ENCODE results near the gene ELOVL5. TPM values are rescaled to one million over a fixed set of nuclear protein-coding genes. Genes with fewer than 3 reads are reported as not detected.
A peak's percentile ranks its signal among the peaks of the same experiment; 100 is the strongest.

Gene ELOVL5
- total RNA-seq, 2 experiments from 2014 or later = 157 to 162 TPM

DNA sequence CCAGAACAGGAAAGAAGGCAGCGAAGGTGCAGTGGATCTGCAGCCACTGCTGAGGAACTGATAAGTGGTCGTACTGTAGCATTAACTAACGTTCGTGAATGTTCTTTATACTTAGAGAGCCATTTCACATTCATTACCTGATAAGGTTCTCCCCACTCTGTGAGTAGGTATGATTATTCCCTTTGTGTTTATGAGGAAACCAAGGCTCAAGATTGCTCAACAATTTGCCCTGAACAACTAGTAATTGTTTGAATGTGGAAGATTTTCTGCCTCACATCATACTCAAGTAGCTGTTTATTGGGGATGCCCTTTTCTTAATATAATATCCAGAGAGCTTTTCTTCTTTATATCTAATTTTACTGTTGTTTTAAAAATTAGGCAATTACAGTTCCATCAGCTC is 24.9 kb upstream of the ELOVL5 start:
- Mint-ChIP-seq H3K27me3 (peaks cover 27% of the 10 kb centered on the region), H3K9me3 (no peaks in the 10 kb centered on the region), H3K27ac (no peak overlapping the region), H3K4me3 (no peak overlapping the region), H3K4me1 (no peaks in the 10 kb centered on the region), H3K36me3 (ENCODE audit: low read depth) (no peaks in the 10 kb centered on the region)
- CTCF ChIA-PET = interaction anchor here (0.6 kb wide), 1 partner anchor 268 kb away, joined by 3 read pairs; no protein-coding TSS in a partner anchor
- POLR2A ChIA-PET = interaction anchor here (1.2 kb wide), 1 partner anchor 26 kb away, joined by 3 read pairs; no protein-coding TSS in a partner anchor
- no peak for DNase-seq

DNA sequence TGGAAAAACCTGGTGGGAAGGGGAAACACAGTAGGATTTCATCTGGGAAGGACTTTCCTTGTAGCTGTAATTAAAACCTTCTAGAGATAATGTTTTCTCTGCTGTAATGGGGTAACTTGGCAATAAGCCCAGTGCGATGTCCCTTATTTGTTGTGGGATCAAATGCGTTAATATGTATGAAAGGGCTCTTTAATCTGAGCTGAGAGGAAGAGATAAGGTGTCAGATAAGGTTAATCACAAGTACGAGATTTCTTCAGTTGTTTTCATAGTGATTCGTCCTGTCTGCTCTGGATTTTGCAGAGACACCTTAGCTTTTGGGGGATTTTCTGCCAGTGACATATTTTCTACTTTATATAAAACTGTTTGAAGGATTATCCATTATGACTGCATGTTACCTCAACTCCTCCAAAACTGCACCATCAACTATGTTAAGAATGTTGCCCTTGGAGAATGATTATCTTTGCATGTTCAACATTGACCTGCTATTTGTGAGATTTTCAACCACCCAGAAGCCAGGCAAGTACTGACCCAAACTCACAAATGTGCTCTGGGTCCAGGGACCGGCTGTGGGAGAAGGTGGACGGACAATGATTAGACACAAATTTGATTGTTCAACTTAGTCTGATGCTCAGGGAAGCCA is 21.2 kb upstream of the ELOVL5 start:
- peaks cover 5% of the 10 kb centered on the region for H3K9me3 Mint-ChIP-seq
- CTCF ChIA-PET = no interaction called here

DNA sequence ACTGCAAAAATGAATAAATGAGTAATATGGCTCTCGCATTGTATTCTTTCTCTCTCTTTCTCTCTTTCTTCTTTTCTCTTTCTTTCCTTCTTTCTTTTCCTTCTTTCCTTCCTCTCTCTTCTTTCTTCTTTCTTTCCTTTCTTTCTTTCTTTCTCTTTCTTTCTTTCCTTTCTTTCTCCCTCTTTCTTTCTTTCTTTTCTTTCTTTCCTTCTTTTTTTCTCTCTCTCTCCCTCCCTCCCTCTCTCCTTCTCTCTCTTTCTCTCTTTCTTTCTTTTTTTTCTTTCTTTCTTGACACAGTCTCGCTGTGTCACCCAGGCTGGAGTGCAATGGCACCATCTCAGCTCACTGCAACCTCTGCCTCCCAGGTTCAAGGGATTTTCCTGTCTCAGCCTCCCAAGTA is 20.3 kb upstream of the ELOVL5 start:
- ChIA-PET CTCF (no interaction called here), POLR2A (interaction anchor here (0.9 kb wide), 1 partner anchor 10 kb away, joined by 3 read pairs; no protein-coding TSS in a partner anchor)
- Mint-ChIP-seq H3K27ac (no peak overlapping the region), H3K4me1 (no peaks in the 10 kb centered on the region), H3K4me3 (no peak overlapping the region), H3K27me3 (peaks cover 10% of the 10 kb centered on the region), H3K36me3 (ENCODE audit: low read depth) (peaks cover 4% of the 10 kb centered on the region), H3K9me3 (peaks cover 5% of the 10 kb centered on the region)
- DNase-seq = no peak

More for the DNA sequence above, 21.2 kb upstream of the ELOVL5 start:
- no peak overlapping the region for H3K4me3 Mint-ChIP-seq
- no peak overlapping the region for H3K27ac Mint-ChIP-seq
- H3K36me3 Mint-ChIP-seq (ENCODE audit: low read depth) = peaks cover 4% of the 10 kb centered on the region
- POLR2A ChIA-PET = no interaction called here
- DNase-seq = no peak
- peaks cover 15% of the 10 kb centered on the region for H3K27me3 Mint-ChIP-seq
- no peaks in the 10 kb centered on the region for H3K4me1 Mint-ChIP-seq

DNA sequence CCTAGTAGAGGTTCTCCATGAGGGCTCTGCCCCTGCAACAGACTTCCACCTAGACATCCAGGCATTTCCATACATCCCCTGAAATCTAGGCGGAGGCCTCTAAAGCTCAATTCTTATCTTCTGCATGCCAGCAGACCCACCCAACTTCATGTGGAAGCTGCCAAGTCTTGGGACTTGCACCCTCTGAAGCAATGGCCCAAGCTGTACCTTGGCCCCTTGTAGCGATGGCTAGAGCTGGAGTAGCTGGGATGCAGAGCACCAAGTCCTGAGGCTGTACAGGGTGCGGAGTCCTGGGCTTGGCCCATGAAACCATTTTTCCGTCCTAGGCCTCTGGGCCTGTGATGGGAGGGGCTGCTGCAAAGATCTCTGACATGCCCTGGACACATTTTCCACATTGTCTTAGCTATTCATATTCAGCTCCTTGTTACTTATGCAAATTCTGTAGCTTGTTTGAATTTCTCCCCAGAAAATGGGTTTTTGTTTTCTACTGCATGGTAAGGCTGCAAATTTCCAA is 17.4 kb upstream of the ELOVL5 start:
- ChIA-PET POLR2A (interaction anchor here (0.9 kb wide), 1 partner anchor 18 kb away, joined by 3 read pairs; no protein-coding TSS in a partner anchor), CTCF (no interaction called here)
- Mint-ChIP-seq H3K27me3 (peaks cover 6% of the 10 kb centered on the region), H3K36me3 (ENCODE audit: low read depth) (peaks cover 4% of the 10 kb centered on the region), H3K9me3 (peaks cover 5% of the 10 kb centered on the region), H3K27ac (no peak overlapping the region), H3K4me3 (no peak overlapping the region), H3K4me1 (peaks cover 16% of the 10 kb centered on the region)
- no peak for DNase-seq

DNA sequence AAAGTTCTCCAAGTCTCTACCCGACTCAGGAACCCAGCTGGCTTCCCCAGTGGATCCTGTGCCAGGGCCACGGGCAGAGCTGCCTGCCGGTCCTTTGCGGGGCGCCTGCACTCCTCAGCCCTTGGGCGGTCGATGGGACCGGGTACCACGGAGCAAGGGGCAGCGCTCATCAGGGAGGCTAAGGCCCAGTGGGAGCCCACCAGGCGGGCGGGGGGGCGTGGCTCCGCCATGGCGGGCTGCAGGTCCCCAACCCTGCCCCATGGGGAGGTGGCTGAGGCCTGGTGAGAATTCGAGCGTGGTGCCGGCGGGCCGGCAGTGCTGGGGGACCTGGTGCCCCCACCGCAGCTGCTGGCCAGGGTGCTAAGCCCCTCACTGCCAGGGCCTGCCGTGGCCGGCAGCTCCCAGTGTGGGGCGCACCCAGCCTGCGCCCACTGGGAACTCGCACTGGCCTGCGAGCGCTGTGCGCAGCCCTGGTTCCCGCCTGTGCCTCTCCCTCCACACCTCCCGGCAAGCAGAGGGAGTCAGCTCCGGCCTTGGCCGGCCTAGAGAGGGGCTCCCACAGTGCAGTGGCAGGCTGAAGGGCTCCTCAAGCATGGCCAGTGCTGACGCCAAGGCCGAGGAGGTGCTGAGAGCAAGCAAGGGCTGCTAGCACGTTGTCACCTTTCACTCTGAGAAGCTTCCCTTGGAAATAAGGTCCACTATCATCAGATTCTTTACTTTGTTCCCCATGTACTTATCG is 14.8 kb upstream of the ELOVL5 start:
- no peak for DNase-seq
- Mint-ChIP-seq H3K9me3 (peaks cover 5% of the 10 kb centered on the region), H3K4me1 (peaks cover 38% of the 10 kb centered on the region), H3K4me3 (no peak overlapping the region), H3K36me3 (ENCODE audit: low read depth) (peaks cover 4% of the 10 kb centered on the region), H3K27ac (no peak overlapping the region), H3K27me3 (peaks cover 1% of the 10 kb centered on the region)
- CTCF ChIA-PET = interaction anchor here (1.0 kb wide), 1 partner anchor 121 kb away, joined by 5 read pairs; no protein-coding TSS in a partner anchor
- POLR2A ChIA-PET = interaction anchor here (5.1 kb wide), 1 partner anchor 14 kb away, joined by 98 read pairs; the partner anchor contains the start of gene ELOVL5

DNA sequence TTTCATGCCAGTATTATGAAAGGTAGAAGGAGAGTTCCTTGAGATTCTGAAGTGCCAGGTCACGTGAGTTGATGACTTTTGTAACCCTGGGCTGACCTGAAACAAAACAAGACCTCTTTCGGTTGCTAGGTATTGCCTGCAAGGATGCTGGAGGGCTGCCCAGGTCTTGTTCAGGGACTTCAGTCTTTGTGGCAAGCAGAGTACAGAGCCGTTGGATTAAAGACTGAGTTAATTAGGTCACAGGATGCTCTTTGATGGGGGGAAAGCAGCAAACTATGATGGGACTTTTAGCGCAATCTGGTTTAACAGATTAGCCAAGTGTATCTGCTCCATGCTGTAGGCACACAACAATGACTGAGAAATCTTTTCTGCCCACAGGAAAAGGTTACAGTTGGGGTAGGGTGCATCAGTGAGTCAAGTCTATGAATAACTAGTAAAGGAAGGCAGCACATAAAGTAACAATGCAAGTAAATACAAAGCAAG is 12.8 kb upstream of the ELOVL5 start:
- peak overlapping the region; percentile 36 for H3K4me3 Mint-ChIP-seq
- H3K27ac Mint-ChIP-seq = peak overlapping the region; percentile 97
- ChIA-PET POLR2A (interaction anchor here (1.4 to 5.1 kb wide), 4 partner anchors 12 to 378 kb away, joined by 4 to 98 read pairs (median 5); partner anchors contain the start of gene ELOVL5), CTCF (interaction anchor here (1.1 kb wide), 1 partner anchor 15 kb away, joined by 3 read pairs; no protein-coding TSS in a partner anchor)
- no peaks in the 10 kb centered on the region for H3K27me3 Mint-ChIP-seq
- H3K9me3 Mint-ChIP-seq = peaks cover 2% of the 10 kb centered on the region
- DNase-seq = peak; percentile 57
- H3K4me1 Mint-ChIP-seq = peaks cover 48% of the 10 kb centered on the region
- no peaks in the 10 kb centered on the region for H3K36me3 Mint-ChIP-seq (ENCODE audit: low read depth)

DNA sequence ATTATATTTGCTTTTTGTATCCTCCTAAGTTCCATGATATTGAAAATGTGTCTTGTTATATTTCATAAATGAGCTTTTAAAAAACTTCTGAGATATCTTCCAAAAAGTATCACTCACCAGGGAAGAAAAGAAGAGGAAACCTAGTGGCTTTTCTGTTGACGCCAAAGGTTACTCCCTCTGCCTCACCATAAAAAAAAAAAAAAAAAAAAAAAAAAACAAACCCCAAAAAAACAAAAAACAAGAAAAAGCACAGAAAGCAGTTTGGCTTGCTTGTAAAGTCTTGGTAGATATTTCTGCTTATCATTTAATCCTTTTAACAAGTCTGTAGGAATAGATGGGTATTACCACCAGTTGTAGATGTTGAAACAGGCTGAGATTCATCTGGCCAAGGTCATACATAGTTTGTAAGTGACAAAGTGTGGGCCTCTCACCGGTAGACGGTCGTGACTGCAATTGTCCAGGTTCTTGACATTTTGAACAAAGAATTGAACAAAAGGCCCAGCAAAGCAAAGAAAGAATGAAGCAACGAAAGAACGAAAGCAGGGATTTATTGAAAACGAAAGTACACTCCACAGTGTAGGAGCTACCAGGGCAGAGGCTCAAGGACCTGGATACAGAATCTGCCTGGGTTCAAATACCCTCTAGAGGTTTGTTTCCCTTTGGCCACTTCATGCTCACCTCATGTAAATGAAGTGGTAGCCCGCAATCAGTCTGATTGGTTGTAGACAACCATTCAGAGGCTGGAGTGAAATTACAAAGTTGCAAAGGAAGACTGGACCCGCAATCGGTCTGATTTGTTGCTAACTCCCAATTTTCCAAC is 11.6 kb upstream of the ELOVL5 start:
- Mint-ChIP-seq H3K4me1 (peaks cover 48% of the 10 kb centered on the region), H3K27me3 (no peaks in the 10 kb centered on the region), H3K9me3 (no peaks in the 10 kb centered on the region), H3K27ac (peak overlapping the region; percentile 97), H3K4me3 (peak overlapping the region; percentile 87), H3K36me3 (ENCODE audit: low read depth) (no peaks in the 10 kb centered on the region)
- CTCF ChIA-PET = interaction anchor here (0.7 to 1.2 kb wide), 6 partner anchors 11 to 1053 kb away, joined by 3 to 6 read pairs (median 4); no protein-coding TSS in a partner anchor
- POLR2A ChIA-PET = interaction anchor here (0.9 to 5.1 kb wide), 18 partner anchors 8 to 435 kb away, joined by 3 to 98 read pairs (median 5); partner anchors contain the start of genes ELOVL5 and LRRC1
- DNase-seq = no peak

DNA sequence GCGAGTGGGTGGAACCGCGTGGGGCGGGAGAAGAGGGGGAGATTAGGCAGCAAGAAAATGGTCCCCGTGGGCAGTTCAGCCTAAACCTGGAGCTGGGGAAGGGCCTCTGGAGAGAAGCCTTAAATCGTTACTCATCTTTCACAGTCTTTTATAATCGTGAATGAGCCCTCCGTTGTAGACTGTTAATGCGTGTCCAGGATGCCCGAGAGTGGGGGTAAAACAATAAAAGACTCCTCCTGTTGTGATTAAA is 11.0 kb upstream of the ELOVL5 start:
- peak overlapping the region; percentile 87 for H3K4me3 Mint-ChIP-seq
- no peak for DNase-seq
- H3K4me1 Mint-ChIP-seq = peaks cover 48% of the 10 kb centered on the region
- no peaks in the 10 kb centered on the region for H3K36me3 Mint-ChIP-seq (ENCODE audit: low read depth)
- H3K9me3 Mint-ChIP-seq = no peaks in the 10 kb centered on the region
- POLR2A ChIA-PET = interaction anchor here (0.8 to 5.1 kb wide), 20 partner anchors 9 to 435 kb away, joined by 3 to 98 read pairs (median 5); partner anchors contain the start of genes ELOVL5 and LRRC1
- H3K27me3 Mint-ChIP-seq = no peaks in the 10 kb centered on the region
- H3K27ac Mint-ChIP-seq = peak overlapping the region; percentile 97
- CTCF ChIA-PET = interaction anchor here (0.6 to 1.2 kb wide), 6 partner anchors 10 to 1053 kb away, joined by 3 to 6 read pairs (median 4); no protein-coding TSS in a partner anchor

DNA sequence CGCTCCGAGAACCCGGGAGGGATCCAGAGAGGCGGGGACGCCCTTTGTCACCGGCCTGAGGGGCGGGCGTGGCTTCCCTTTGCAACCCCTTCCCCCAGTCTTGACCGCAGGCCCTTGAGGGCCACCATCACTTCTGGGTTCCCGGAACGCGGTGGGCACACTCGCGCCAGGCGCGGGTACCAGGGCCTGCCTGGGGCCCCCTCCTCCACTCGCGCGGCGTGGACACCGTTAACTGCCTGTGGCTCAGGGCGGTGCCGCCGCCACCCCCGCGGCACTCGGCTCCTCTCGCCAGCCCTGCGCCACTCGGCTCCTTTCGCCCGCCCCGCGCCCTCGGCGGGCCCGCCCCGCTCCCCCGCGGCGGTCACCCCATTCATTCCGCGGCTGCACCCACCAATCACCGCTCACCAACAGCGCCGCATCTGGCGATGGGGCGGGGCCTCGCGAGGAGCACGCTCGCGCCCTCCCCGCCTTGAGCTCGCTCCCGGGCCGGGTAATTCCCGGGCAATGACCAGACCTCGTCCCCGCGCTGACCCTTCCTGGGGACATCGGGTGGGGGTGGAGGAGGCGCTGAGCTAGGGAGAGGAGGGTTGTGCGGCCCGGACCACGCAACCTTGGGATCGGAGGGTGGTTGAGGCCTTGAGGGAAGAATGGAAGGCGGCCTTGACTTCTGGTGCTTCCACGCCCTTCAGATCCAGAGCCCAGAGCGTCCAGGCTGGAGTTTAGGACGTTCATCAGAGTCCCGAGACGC is 10.5 kb upstream of the ELOVL5 start:
- Mint-ChIP-seq H3K4me1 (peaks cover 48% of the 10 kb centered on the region), H3K27me3 (peaks cover 3% of the 10 kb centered on the region), H3K4me3 (peak overlapping the region; percentile 87), H3K36me3 (ENCODE audit: low read depth) (no peaks in the 10 kb centered on the region), H3K27ac (peak overlapping the region; percentile 97), H3K9me3 (no peaks in the 10 kb centered on the region)
- ChIA-PET POLR2A (interaction anchor here (0.8 to 5.1 kb wide), 19 partner anchors 10 to 436 kb away, joined by 3 to 98 read pairs (median 5); partner anchors contain the start of genes ELOVL5 and LRRC1), CTCF (interaction anchor here (0.6 to 1.2 kb wide), 6 partner anchors 9 to 1052 kb away, joined by 3 to 6 read pairs (median 4); no protein-coding TSS in a partner anchor)
- DNase-seq = peak; percentile 95

DNA sequence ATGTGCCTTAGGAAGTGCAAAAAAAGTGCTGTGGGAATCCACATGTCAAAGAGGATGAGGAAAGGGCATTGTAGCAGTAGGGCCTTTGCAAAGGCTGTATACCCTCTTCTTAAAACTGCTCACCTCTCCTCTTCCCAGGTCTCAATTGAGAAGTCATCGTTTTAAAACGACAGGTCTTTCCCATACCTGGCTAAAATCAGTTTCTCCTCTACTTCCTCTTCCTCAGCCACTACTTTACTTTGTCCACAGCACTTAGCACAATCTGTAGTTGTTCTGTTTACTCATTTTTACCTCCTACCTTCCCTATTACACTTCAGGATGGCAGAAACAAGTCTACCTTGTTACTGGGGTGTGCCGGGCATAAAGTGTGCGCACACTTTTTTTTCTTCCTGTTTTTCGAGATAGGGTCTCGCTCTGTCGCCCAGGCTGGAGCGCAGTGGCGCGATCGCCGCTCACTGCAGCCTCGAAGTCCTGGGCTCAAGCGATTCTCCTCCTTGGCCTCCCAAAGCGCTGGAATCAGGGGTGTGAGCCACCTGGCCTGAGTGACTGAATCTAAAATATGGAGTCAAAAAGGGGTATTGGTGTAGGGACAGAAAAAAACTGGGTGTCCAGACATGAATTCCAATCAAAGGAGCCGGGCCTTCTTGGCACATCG is 9.8 kb upstream of the ELOVL5 start:
- Mint-ChIP-seq H3K4me1 (peaks cover 48% of the 10 kb centered on the region), H3K36me3 (ENCODE audit: low read depth) (no peaks in the 10 kb centered on the region), H3K27me3 (peaks cover 7% of the 10 kb centered on the region), H3K4me3 (peak overlapping the region; percentile 87), H3K9me3 (no peaks in the 10 kb centered on the region), H3K27ac (peak overlapping the region; percentile 95)
- no peak for DNase-seq
- ChIA-PET POLR2A (interaction anchor here (1.0 to 5.1 kb wide), 13 partner anchors 9 to 126 kb away, joined by 3 to 98 read pairs (median 7); partner anchors contain the start of gene ELOVL5), CTCF (interaction anchor here (1.1 kb wide), 1 partner anchor 9 kb away, joined by 4 read pairs; no protein-coding TSS in a partner anchor)
